Activated T-helper 17 cell treated with anti-CD3 and anti-CD28 coated beads, Interleukin-2, amount 50 U/mL, for 72 hours (primary cell): Measurements from ENCODE around the gene GALNT10. TPM values are rescaled to one million over a fixed set of nuclear protein-coding genes. Genes with fewer than 3 reads are reported as not detected.

Experiments
- ATAC-seq: fragments of 150-1000 bp; cut with Tn5 transposase; replicated peaks from 2 replicates; pipeline ENCODE4 v1.10.0; 2021; ENCODE audit warnings: mild to moderate bottlenecking, moderate library complexity
- H3K27ac Mint-ChIP-seq: one replicate; pipeline ENCODE4 v1.8.0; 2022; ENCODE audit warnings: mixed read lengths
- H3K27me3 Mint-ChIP-seq: one replicate; pipeline ENCODE4 v1.8.0; 2022; ENCODE audit warnings: mixed read lengths
- H3K36me3 Mint-ChIP-seq: one replicate; pipeline ENCODE4 v1.8.0; 2022; ENCODE audit warnings: low read depth, mild to moderate bottlenecking, mixed read lengths
- H3K4me1 Mint-ChIP-seq: one replicate; pipeline ENCODE4 v1.8.0; 2022; ENCODE audit warnings: mixed read lengths
- H3K4me3 Mint-ChIP-seq: one replicate; pipeline ENCODE4 v1.8.0; 2022; ENCODE audit warnings: mild to moderate bottlenecking, mixed read lengths
- H3K9me3 Mint-ChIP-seq: one replicate; pipeline ENCODE4 v1.8.0; 2022; ENCODE audit warnings: mixed read lengths
- total RNA-seq, 2 donors: library from RNA; stranded (reverse); gene quantifications; one replicate each; pipeline ENCODE4 v1.2.3, GENCODE V29; 2022

Gene GALNT10
- total RNA-seq, 2 donors from 2014 or later, result 21.5 to 45.3 TPM

- Mint-ChIP-seq H3K4me1 (peaks cover 15% of the 10 kb centered on the region), H3K27me3 (no peaks in the 10 kb centered on the region), H3K36me3 (no peaks in the 10 kb centered on the region), H3K9me3 (no peaks in the 10 kb centered on the region), H3K4me3 (no peak overlapping the region), H3K27ac (no peak overlapping the region)
- ATAC-seq, result no peak
Observed at GRCh38 chr5:154286557-154286956, 96.0 kb downstream of the GALNT10 start.

- Mint-ChIP-seq H3K4me3 (no peak overlapping the region), H3K27me3 (no peaks in the 10 kb centered on the region), H3K9me3 (no peaks in the 10 kb centered on the region), H3K4me1 (peaks cover 15% of the 10 kb centered on the region), H3K27ac (no peak overlapping the region), H3K36me3 (no peaks in the 10 kb centered on the region)
- ATAC-seq, result no peak
Observed at GRCh38 chr5:154287136-154287535, 96.6 kb downstream of the GALNT10 start.

- peaks cover 15% of the 10 kb centered on the region for H3K4me1 Mint-ChIP-seq
- H3K27ac Mint-ChIP-seq, result no peak overlapping the region
- H3K9me3 Mint-ChIP-seq, result no peaks in the 10 kb centered on the region
- no peaks in the 10 kb centered on the region for H3K36me3 Mint-ChIP-seq
- ATAC-seq, result no peak
- no peaks in the 10 kb centered on the region for H3K27me3 Mint-ChIP-seq
- H3K4me3 Mint-ChIP-seq, result no peak overlapping the region
Observed at GRCh38 chr5:154288145-154288544, 97.6 kb downstream of the GALNT10 start.

GRCh38 chr5:154291917-154292316, 101.4 kb downstream of the GALNT10 start:
- no peaks in the 10 kb centered on the region for H3K9me3 Mint-ChIP-seq
- no peak overlapping the region for H3K4me3 Mint-ChIP-seq
- H3K27ac Mint-ChIP-seq, result no peak overlapping the region
- H3K36me3 Mint-ChIP-seq, result peaks cover 27% of the 10 kb centered on the region
- H3K27me3 Mint-ChIP-seq, result no peaks in the 10 kb centered on the region
- H3K4me1 Mint-ChIP-seq, result no peaks in the 10 kb centered on the region
- ATAC-seq, result no peak

GRCh38 chr5:154293219-154293618, 102.7 kb downstream of the GALNT10 start:
- Mint-ChIP-seq H3K4me3 (no peak overlapping the region), H3K36me3 (peaks cover 40% of the 10 kb centered on the region), H3K9me3 (no peaks in the 10 kb centered on the region), H3K27me3 (no peaks in the 10 kb centered on the region), H3K27ac (no peak overlapping the region), H3K4me1 (no peaks in the 10 kb centered on the region)
- no peak for ATAC-seq

- Mint-ChIP-seq H3K27me3 (no peaks in the 10 kb centered on the region), H3K4me3 (no peak overlapping the region), H3K36me3 (peaks cover 64% of the 10 kb centered on the region), H3K9me3 (no peaks in the 10 kb centered on the region), H3K4me1 (no peaks in the 10 kb centered on the region), H3K27ac (no peak overlapping the region)
- ATAC-seq, result no peak
Observed at GRCh38 chr5:154295551-154295950, 105.0 kb downstream of the GALNT10 start.

GRCh38 chr5:154296525-154297159, 106.1 kb downstream of the GALNT10 start:
- Mint-ChIP-seq H3K36me3 (peaks cover 71% of the 10 kb centered on the region), H3K4me1 (no peaks in the 10 kb centered on the region), H3K4me3 (no peak overlapping the region), H3K27ac (no peak overlapping the region), H3K27me3 (no peaks in the 10 kb centered on the region), H3K9me3 (no peaks in the 10 kb centered on the region)
- ATAC-seq, result no peak

- Mint-ChIP-seq H3K9me3 (no peaks in the 10 kb centered on the region), H3K4me1 (no peaks in the 10 kb centered on the region), H3K4me3 (no peak overlapping the region), H3K36me3 (peaks cover 83% of the 10 kb centered on the region), H3K27ac (no peak overlapping the region), H3K27me3 (no peaks in the 10 kb centered on the region)
- no peak for ATAC-seq
Observed at GRCh38 chr5:154298065-154298464, 107.5 kb downstream of the GALNT10 start.

GRCh38 chr5:154300207-154300883, 109.8 kb downstream of the GALNT10 start:
- Mint-ChIP-seq H3K4me1 (no peaks in the 10 kb centered on the region), H3K4me3 (no peak overlapping the region), H3K9me3 (peaks cover 3% of the 10 kb centered on the region), H3K27ac (no peak overlapping the region), H3K36me3 (peaks cover 94% of the 10 kb centered on the region), H3K27me3 (no peaks in the 10 kb centered on the region)
- no peak for ATAC-seq

- H3K27ac Mint-ChIP-seq, result no peak overlapping the region
- H3K4me3 Mint-ChIP-seq, result no peak overlapping the region
- ATAC-seq, result no peak
- peaks cover 90% of the 10 kb centered on the region for H3K36me3 Mint-ChIP-seq
- H3K27me3 Mint-ChIP-seq, result no peaks in the 10 kb centered on the region
- H3K9me3 Mint-ChIP-seq, result peaks cover 3% of the 10 kb centered on the region
- H3K4me1 Mint-ChIP-seq, result peaks cover 2% of the 10 kb centered on the region
Observed at GRCh38 chr5:154301726-154302125, 111.2 kb downstream of the GALNT10 start.

- peaks cover 3% of the 10 kb centered on the region for H3K9me3 Mint-ChIP-seq
- no peak for ATAC-seq
- no peaks in the 10 kb centered on the region for H3K27me3 Mint-ChIP-seq
- H3K4me3 Mint-ChIP-seq, result no peak overlapping the region
- no peak overlapping the region for H3K27ac Mint-ChIP-seq
- H3K36me3 Mint-ChIP-seq, result peaks cover 89% of the 10 kb centered on the region
- peaks cover 5% of the 10 kb centered on the region for H3K4me1 Mint-ChIP-seq
Observed at GRCh38 chr5:154302161-154302560, 111.6 kb downstream of the GALNT10 start.

GRCh38 chr5:154303133-154303532, 112.6 kb downstream of the GALNT10 start:
- Mint-ChIP-seq H3K27me3 (no peaks in the 10 kb centered on the region), H3K27ac (no peak overlapping the region), H3K9me3 (peaks cover 3% of the 10 kb centered on the region), H3K4me3 (no peak overlapping the region), H3K4me1 (peaks cover 5% of the 10 kb centered on the region), H3K36me3 (peaks cover 79% of the 10 kb centered on the region)
- ATAC-seq, result no peak

GRCh38 chr5:154308443-154309370, 118.2 kb downstream of the GALNT10 start:
- no peak for ATAC-seq
- Mint-ChIP-seq H3K27me3 (no peaks in the 10 kb centered on the region), H3K27ac (peak overlapping the region; percentile 58), H3K4me1 (peaks cover 26% of the 10 kb centered on the region), H3K36me3 (peaks cover 29% of the 10 kb centered on the region), H3K9me3 (peaks cover under 1% of the 10 kb centered on the region), H3K4me3 (peak overlapping the region; percentile 39)

- no peak for ATAC-seq
- Mint-ChIP-seq H3K4me1 (peaks cover 26% of the 10 kb centered on the region), H3K27me3 (no peaks in the 10 kb centered on the region), H3K4me3 (peak overlapping the region; percentile 39), H3K9me3 (no peaks in the 10 kb centered on the region), H3K36me3 (peaks cover 22% of the 10 kb centered on the region), H3K27ac (peak overlapping the region; percentile 58)
Observed at GRCh38 chr5:154309371-154309745, 118.8 kb downstream of the GALNT10 start.
